NCI-H2227 treated with DMSO at 0.1 percent for 48 hours (cell line): ENCODE results near the gene C13orf46.

Experiments used
- DNase-seq: peaks from one replicate; lab custom pipeline; 2025; lab: John Stamatoyannopoulos, UW

C13orf46 gene

DNA sequence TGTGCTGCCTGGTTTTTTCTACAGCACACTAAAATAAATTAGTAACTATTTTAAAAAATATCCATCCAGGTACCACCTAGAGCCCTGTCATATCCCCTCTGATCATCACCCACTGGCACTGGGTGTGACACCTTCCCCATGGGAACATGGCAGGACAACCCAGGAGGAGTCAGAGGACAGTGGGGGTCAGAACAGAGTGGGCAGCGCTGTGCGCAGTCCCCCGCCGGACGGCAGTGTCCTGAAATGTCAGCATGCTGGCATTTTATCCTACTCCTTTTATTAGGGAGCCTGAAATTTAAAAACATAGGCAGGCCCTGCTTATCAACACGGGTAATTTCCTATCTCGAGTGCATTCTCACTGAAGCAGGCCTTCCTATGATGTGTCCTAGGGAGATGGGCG lies 67.9 kb downstream of the C13orf46 start:
- DNase-seq: no peak

GRCh38 chr13:113905018-113905417 lies 68.9 kb downstream of the C13orf46 start:
- DNase-seq: no peak

DNA sequence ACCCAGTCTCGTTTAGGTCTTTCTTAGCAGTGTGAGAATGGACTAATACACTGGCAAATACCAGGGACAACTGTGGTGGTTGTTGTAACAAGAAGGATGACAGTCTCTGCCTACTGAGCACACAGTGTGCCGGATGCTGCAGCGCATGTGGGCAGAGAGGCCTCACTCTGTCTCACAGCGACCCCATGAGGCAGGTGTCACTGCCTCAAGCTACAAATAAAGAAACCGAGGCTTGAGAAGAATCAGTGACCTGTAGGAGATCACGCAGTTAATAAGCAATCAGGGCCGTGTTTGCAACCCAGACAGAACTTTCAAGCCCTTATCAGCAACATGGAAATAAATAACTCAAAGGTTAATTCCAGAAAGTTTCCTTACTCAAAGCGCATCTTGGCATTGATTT lies 69.5 kb downstream of the C13orf46 start:
- DNase-seq: no peak

DNA sequence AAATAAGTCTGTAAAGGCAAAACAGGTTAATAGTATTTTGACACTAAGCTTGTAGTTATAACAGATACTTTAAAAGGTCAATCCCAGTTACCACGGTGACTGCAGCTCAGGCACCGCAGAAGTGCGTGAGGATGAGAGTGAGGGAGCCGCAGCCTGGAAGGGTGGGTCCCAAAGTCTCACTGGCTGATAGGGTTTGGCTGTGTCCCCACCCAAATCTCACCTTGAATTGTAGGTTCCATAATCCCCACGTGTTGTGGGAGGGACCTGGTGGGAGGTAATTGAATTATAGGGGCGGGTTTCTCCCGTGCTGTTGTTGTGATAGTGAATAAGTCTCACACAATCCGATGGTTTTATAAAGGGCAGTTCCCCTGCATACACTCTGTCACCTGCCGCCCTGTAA lies 70.0 kb downstream of the C13orf46 start:
- DNase-seq: no peak
